ENCODE results near the gene PTPRD.

DNA sequence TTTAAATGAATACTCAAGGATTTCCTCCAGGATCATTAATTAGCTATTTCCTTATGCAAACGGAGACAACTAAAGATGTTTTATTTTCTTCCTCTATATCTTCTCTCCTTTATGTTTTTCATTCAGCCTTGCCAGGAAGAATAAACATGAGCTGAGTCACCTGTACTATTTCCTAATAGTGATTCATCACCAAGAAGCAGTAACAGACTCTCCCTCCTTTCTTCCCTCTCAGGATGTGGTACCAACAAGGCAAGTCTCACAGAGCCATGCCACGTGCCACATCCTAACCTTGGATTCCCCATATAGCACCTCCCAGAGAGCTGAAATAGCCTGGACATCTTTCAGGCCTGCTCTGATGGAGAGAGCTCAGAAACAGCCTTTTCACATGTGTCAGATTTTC, 2054.6 kb downstream of the PTPRD start:
- no peak for TF ChIP-seq SUZ12 (IDR thresholded peaks at IDR 0.05; ENCODE audit: extremely low read depth, insufficient read depth, insufficient read length)
- no peak for TF ChIP-seq YY1 (IDR thresholded peaks at IDR 0.05; ENCODE audit: insufficient read depth, insufficient read length)
- no peak for TF ChIP-seq ZNF274 (IDR thresholded peaks at IDR 0.05; ENCODE audit: low read depth, low read length)
